Stimulated activated naive CD8-positive, alpha-beta T cell treated with anti-CD3 and anti-CD28 coated beads, Interleukin-15, amount 100 ng/mL, for 72 hours (primary cell): ENCODE results near the gene ARMC2.
A peak's percentile ranks its signal among the peaks of the same experiment; 100 is the strongest.
"Not testable (repeated sequence)": the region's sequence is repeated elsewhere in the genome, so short reads cannot be mapped to it uniquely, and the experiment has no call there.

ENCODE experiments used
- ATAC-seq: fragments of 150-1000 bp; cut with Tn5 transposase; 2 replicates; pipeline ENCODE4 v1.10.0; 2021; ENCODE audit warnings: mild to moderate bottlenecking, moderate library complexity
- DNase-seq, 2 donors: peaks; one replicate each; pipeline ENCODE4 v3.0.0; 2021 to 2022
- H3K27ac Mint-ChIP-seq, 2 donors: one replicate each; pipeline ENCODE4 v1.8.0; 2022; ENCODE audit warnings: mild to moderate bottlenecking in 2 of 2, mixed read lengths in 2 of 2, moderate library complexity in 2 of 2
- H3K27me3 Mint-ChIP-seq: one replicate; pipeline ENCODE4 v1.8.0; 2022; ENCODE audit warnings: mixed read lengths
- H3K4me1 Mint-ChIP-seq: one replicate; pipeline ENCODE4 v1.8.0; 2022; ENCODE audit warnings: mild to moderate bottlenecking, mixed read lengths
- H3K4me3 Mint-ChIP-seq, 2 donors: one replicate each; pipeline ENCODE4 v1.8.0; 2022; ENCODE audit warnings: mild to moderate bottlenecking in 2 of 2, mixed read lengths in 2 of 2, moderate library complexity in 1 of 2
- H3K9me3 Mint-ChIP-seq, 2 donors: one replicate each; pipeline ENCODE4 v1.8.0; 2022; ENCODE audit warnings: mixed read lengths in 2 of 2

Gene ARMC2

DNA sequence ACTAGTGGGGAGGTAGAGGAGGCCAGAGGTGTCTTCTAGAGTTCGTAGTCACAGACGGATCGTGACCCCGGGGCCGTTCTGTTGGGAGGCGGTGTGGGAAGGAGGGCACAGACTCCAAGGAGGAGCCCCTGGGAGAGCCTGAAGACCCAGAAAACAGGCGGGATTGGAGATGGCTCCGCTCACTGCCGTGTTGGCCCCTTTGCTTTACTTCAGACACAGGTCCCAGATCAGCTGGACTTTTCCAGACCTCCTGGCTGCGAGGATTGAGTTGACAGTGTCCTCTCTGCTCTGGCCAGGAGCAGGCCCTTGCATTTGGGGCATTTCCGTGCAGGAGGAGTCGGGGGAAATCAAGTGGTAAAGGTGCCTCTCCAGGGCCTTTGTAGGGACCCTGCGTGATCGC is 112.9 kb downstream of the ARMC2 start:
- DNase-seq (no peak), ATAC-seq (no peak)
- Mint-ChIP-seq H3K9me3 (no peaks in the 10 kb centered on the region), H3K27ac (no peak overlapping the region), H3K4me1 (peaks cover 14% of the 10 kb centered on the region), H3K4me3 (no peak overlapping the region), H3K27me3 (no peaks in the 10 kb centered on the region)

DNA sequence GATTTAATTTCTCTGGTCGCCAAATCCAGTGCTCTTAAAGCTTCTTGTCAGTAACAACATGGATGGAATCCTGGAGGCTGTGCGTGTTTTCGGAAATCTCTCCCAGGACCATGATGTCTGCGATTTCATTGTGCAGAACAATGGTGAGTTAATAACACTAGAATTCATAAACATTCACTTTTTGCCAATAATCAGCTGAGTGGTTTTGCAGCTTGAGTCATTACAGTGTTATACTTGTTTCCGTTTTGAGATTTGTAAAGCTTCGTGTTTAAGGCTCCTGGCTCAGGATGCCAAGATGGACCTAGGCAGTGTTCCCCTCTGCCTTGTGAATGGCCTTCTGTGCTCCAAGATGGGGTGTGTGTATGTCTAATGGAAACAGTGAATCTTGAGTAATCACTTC is 113.8 kb downstream of the ARMC2 start:
- H3K4me1 Mint-ChIP-seq, result peaks cover 21% of the 10 kb centered on the region
- no peak overlapping the region for H3K4me3 Mint-ChIP-seq
- ATAC-seq (no peak), DNase-seq (no peak)
- H3K27me3 Mint-ChIP-seq, result no peaks in the 10 kb centered on the region
- no peaks in the 10 kb centered on the region for H3K9me3 Mint-ChIP-seq
- H3K27ac Mint-ChIP-seq, result no peak overlapping the region

DNA sequence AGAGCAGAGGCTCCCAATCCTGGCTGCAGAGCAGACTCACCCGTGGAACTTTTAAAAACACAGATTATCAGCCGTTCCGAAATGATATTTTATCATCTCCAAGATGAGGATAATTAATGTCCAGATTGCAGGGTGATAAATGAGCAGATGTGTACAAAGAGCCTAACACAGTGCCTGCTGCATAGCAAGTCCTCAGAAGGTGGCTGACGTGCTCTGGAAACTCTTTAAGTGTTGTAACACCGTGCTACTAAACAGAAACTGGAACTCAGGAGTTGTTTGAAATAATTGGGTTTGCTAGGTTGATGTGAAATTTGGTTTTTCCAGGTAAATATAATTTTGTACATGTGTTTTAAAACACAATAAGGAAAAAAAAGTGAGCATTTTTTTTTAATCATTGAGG is 118.0 kb downstream of the ARMC2 start:
- no peak for ATAC-seq
- Mint-ChIP-seq H3K9me3 (no peaks in the 10 kb centered on the region), H3K4me3 (no peak overlapping the region), H3K27me3 (no peaks in the 10 kb centered on the region), H3K27ac (no peak overlapping the region), H3K4me1 (peaks cover 18% of the 10 kb centered on the region)
- no peak for DNase-seq

DNA sequence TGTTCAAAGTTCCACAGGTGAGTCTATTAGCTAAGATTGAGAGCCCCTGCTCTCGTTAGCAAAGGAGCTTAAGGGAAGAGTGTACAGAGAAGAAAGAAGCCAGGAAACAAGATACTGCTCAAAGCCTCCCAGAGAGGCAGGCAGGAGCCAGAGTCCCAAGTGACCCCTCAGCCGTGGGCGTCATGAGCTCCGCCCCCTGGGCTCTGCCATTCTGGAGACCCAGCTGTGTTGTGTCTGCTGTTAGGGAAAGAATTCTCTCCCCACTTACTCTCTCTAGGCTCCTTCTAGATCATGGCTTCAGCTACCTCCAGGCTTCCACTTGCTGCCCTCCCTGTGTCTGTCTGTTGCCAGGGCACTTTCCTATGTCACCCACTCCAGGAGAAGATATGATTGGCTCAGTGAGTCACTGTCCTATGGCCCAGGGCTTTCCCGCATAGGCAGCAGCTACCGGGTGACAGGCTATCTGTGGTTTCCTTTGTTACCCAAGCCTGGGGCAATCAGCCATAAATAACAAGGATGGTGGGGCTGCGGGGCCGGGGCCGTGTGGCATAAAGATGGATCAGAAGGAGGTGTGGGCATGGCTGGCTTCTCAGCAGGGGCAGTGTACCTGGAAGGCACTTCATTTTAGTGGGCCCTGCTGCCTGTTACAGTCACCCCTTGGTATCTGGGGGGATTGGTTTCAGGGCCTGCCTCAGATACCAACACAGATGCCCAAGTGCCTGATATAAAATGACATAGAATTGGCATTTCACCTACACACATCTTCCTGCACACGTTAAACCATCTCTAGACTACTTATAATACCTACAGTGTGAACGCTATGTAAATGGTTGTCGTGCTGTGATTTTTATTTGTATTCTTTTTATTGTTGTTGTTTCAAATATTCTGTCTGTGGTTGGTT is 118.9 kb downstream of the ARMC2 start:
- no peaks in the 10 kb centered on the region for H3K9me3 Mint-ChIP-seq
- H3K4me3 Mint-ChIP-seq, result no peak overlapping the region
- peaks cover 18% of the 10 kb centered on the region for H3K4me1 Mint-ChIP-seq
- DNase-seq, result peak in 1 of 2 donors; percentile 15
- peak; percentile 79 for ATAC-seq
- H3K27ac Mint-ChIP-seq, result peak overlapping the region in 1 of 2 donors; percentile 54
- no peaks in the 10 kb centered on the region for H3K27me3 Mint-ChIP-seq

DNA sequence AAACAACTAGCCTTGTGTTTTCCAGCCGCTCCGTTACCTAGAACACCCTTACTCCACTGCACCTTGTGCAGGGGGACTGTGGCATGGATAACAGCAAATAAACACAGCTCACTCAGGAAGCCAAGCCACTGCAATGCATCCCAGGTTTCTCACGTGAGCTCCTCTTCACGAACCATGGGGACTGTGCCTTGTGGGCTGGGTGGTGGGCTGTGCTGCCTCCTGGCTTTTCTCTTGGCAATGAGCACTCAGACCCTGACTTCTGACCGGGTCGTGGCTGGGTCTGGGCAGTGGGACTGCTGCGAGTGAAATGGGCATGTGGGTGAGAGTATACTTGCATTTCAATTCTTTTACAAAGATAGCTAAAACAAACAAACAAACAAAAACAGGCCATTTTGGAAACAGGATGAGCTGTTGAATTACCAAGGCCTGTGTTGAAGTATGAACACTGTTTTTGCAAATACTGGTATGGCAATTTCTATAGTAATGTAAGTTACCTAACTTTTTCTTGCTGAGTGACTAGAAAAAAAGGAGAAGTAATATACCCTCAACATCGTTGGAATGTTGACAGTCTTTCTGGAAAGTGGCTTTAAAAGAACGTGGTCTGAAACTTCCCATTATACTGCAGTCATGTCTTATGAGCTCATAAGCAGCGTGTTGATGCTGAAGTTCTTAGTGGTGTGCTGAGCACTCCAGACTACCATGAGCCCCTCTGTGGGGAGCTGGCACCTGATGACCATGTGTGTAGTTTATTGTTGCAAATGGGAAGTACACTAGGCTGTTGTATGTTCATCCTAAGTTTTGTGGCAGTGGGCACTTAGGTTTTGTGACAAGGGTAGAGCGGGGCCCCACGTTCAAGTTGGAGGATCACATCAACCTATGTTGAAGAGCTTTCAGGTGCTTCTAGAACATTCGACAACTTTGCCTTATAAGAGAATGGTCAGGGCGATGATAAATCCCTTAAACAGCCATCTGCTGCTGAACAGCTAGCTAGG is 120.4 kb downstream of the ARMC2 start:
- Mint-ChIP-seq H3K9me3 (no peaks in the 10 kb centered on the region), H3K4me1 (peaks cover 18% of the 10 kb centered on the region), H3K27ac (no peak overlapping the region), H3K4me3 (no peak overlapping the region), H3K27me3 (no peaks in the 10 kb centered on the region)
- DNase-seq, result no peak
- no peak for ATAC-seq

DNA sequence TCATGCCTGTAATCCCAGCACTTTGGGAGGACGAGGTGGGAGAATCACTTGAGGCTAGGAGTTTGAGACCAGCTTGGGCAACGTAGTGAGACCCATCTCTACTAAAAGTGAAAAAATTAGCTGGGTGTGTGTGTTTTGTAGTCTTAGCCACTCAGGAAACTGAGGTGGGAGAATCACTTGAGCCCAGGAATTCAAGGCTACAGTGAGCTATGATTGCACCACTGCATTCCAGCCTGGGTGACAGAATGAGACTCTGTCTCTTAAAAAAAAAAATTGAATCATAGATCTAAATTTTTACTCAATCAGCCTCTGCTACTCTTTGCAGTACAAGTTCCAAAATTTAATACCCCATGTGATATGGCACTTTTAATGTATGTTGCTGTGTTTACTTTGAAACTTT is 121.6 kb downstream of the ARMC2 start:
- Mint-ChIP-seq H3K9me3 (no peaks in the 10 kb centered on the region), H3K4me1 (peaks cover 18% of the 10 kb centered on the region), H3K4me3 (no peak overlapping the region), H3K27me3 (no peaks in the 10 kb centered on the region), H3K27ac (no peak overlapping the region)
- DNase-seq (no peak), ATAC-seq (no peak)

DNA sequence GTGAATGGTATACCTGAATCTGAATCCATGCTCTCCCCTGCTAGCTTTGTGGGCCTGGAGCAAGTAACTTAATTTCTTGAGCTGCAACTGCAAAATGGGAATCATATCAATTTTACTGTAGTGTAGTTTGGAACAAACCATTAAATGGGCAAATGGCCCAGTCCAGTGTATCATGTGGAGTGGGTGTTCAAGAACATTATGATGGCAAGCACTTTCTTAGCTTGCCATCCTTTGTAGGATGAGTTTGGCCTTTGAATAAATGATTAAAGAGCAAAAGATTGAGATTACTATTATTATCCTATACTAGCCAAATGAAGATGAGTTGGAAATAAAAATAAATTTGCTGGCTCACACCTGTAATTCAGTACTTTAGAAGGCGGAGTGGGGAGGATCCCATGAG is 126.0 kb downstream of the ARMC2 start:
- DNase-seq (no peak), ATAC-seq (no peak)
- peaks cover 20 to 27% of the 10 kb centered on the region in 2 donors for H3K9me3 Mint-ChIP-seq
- no peaks in the 10 kb centered on the region for H3K4me1 Mint-ChIP-seq
- no peak overlapping the region for H3K4me3 Mint-ChIP-seq
- no peaks in the 10 kb centered on the region for H3K27me3 Mint-ChIP-seq
- H3K27ac Mint-ChIP-seq, result no peak overlapping the region

DNA sequence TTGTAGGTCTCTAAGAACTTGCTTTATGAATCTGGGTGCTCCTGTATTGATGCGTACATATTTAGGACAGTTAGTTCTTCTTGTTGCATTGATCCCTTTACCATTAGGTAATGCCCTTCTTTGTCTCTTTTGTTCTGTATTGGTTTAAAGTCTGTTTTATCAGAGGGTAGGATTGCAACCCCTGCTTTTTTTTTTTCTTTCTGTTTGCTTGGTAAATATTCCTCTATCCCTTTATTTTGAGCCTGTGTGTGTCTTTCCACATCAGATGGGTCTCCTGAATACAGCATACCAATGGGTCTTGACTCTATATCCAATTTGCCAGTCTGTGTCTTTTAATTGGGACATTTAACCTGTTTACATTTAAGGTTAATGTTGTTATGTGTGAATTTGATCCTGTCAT is 130.4 kb downstream of the ARMC2 start:
- not testable (repeated sequence) for ATAC-seq, H3K4me3 Mint-ChIP-seq, H3K27ac Mint-ChIP-seq

DNA sequence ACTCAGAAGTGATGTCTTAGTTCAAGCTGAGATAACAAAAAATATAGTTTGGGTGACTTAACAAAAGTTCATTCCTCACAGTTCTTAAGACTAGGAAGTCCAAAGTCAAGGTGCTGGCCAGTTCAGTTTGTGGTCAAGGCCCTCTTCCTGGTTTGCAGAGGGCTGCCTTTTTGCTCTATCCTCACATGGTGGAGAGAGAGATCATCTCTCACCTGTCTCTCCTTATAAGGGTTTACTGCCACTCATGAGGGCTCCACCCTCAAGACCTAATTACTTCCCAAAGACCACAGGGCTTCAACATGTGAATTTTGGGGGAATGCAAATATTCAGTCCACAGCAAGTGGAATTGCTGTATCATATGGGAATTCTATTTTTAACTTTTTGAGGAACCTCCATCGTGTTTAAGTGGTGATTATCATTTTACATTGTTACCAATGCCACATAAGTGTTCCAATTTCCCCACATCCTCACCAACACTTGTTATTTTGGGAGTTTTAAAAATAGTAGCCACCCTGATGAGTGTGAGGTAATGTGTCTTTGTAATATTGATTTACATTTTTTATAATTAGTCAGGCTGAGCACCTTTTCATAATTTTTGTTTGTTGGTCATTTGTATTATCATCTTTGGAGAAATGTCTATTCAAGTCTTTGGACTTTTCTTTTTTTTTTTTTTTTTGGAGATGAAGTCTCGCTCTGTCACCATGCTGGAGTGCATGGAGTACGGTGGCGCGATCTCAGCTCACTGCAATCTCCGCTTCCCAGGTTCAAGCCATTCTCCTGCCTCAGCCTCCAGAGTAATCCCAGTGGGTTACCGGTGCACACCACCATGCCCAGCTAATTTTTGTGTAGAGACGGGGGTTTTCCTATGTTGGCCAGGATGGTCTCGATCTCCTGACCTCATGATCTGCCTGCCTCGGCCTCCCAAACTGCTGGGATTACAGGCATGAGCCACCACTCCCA is 134.2 kb downstream of the ARMC2 start:
- peaks cover 27 to 37% of the 10 kb centered on the region in 2 donors for H3K9me3 Mint-ChIP-seq
- no peak overlapping the region for H3K4me3 Mint-ChIP-seq
- no peak overlapping the region for H3K27ac Mint-ChIP-seq
- H3K4me1 Mint-ChIP-seq, result no peaks in the 10 kb centered on the region
- H3K27me3 Mint-ChIP-seq, result no peaks in the 10 kb centered on the region
- no peak for DNase-seq
- no peak for ATAC-seq

More for the DNA sequence above, 130.4 kb downstream of the ARMC2 start:
- not testable (repeated sequence) for H3K27me3 Mint-ChIP-seq, H3K4me1 Mint-ChIP-seq, DNase-seq
- peaks cover 36 to 48% of the 10 kb centered on the region in 2 donors for H3K9me3 Mint-ChIP-seq

DNA sequence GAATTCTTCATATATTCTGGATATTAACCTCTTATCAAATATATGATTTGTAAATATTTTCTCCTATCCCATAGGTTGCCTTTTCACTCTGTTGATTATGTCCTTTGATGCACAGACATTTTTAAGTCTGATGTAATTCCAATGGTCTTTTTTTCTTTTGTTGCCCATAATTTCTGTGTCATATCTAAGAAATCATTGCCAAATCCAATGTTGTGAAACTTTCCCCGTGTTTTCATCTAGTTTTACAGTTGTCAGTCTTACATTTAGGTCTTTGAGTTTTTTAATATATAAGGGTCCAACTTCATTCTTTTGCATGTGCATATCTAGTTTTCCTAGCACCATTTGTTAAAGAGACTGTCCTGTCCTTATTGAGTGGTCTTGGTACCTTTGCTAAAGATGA is 134.9 kb downstream of the ARMC2 start:
- Mint-ChIP-seq H3K4me3 (no peak overlapping the region), H3K27ac (no peak overlapping the region), H3K27me3 (no peaks in the 10 kb centered on the region), H3K4me1 (no peaks in the 10 kb centered on the region), H3K9me3 (peaks cover 22 to 30% of the 10 kb centered on the region in 2 donors)
- ATAC-seq (no peak), DNase-seq (no peak)

DNA sequence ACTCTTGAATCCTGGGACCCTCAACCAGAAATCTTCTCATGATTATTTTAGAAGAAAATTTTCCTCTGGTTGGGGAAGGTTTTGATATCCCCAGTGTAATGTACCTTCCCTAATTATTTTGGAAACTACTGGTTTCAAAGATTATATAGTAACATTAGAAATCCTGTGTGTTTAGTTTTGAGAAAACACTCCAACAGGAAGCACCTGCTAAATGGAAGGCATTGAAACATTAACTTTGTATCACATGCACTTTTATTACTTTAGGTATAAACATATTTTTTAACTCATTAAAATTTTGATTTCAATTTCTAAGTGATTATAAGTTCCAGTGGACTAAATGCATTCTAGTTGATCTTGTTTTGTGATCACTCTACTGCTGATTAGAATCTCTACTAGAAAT is 137.1 kb downstream of the ARMC2 start:
- no peak overlapping the region for H3K27ac Mint-ChIP-seq
- ATAC-seq, result no peak
- H3K4me1 Mint-ChIP-seq, result no peaks in the 10 kb centered on the region
- no peak for DNase-seq
- H3K4me3 Mint-ChIP-seq, result no peak overlapping the region
- H3K9me3 Mint-ChIP-seq, result peaks cover 6 to 10% of the 10 kb centered on the region in 2 donors
- no peaks in the 10 kb centered on the region for H3K27me3 Mint-ChIP-seq

DNA sequence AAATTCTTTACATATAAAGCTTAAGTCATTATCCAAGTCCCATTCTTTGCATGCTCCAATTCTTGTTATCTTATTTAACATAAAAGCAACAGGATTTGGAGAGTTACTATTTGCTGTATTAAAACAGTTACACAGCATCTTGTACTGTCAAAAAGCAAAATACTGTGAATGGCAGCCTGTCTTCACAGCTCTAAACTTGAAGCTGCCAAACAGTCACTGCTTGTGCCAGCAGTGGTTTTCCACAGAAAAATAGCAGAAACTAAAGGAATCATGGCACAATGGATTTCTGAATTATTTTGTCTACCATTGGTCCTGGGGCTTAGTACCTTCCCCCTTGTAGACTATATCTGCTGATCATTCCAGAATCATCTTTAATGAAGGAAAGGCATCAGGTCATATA is 138.9 kb downstream of the ARMC2 start:
- Mint-ChIP-seq H3K27me3 (no peaks in the 10 kb centered on the region), H3K4me3 (no peak overlapping the region), H3K4me1 (no peaks in the 10 kb centered on the region)

DNA sequence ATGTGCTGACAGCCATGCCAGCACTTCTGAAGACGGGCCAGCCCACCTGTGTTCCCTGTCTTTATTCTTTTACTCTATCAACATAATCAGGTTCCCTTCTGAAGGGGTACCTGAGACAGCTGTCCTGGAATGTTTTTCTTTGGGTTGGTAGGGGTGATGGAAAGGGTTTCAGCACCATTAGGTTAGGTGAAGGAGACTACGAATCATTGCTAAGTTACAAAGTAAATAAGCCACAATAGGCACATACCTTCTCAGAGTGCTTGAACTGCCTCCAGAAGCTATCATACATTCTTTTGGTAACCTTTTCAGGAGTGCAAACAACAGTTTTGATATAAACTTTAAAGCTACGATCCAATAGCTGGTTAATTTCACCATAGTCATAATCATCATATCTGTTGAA is 140.1 kb downstream of the ARMC2 start:
- Mint-ChIP-seq H3K4me3 (no peak overlapping the region), H3K27ac (no peak overlapping the region), H3K27me3 (no peaks in the 10 kb centered on the region), H3K4me1 (no peaks in the 10 kb centered on the region), H3K9me3 (no peaks in the 10 kb centered on the region)
- DNase-seq (no peak), ATAC-seq (no peak)

More for the DNA sequence above, 138.9 kb downstream of the ARMC2 start:
- no peak for DNase-seq
- Mint-ChIP-seq H3K27ac (no peak overlapping the region), H3K9me3 (no peaks in the 10 kb centered on the region)
- no peak for ATAC-seq

DNA sequence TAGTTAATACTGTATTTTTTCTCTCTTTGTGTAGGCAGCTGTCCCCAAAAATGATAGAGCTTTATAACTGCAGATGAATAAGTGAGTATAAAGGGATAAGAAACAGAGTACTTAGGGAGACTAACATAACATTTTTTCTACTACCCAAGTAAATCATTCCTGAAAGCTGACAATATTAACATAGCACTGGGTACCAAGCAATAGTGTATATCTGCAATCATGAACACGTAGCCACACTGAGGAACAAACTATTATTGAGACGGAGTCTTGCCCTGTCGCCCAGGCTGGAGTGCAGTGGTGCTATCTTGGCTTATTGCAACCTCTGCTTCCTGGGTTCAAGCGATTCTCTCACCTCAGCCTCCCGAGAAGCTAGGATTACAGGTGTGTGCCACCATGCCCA is 140.5 kb downstream of the ARMC2 start:
- no peak for ATAC-seq
- no peak overlapping the region for H3K27ac Mint-ChIP-seq
- no peak for DNase-seq
- no peaks in the 10 kb centered on the region for H3K9me3 Mint-ChIP-seq
- H3K4me3 Mint-ChIP-seq, result no peak overlapping the region
- no peaks in the 10 kb centered on the region for H3K4me1 Mint-ChIP-seq
- no peaks in the 10 kb centered on the region for H3K27me3 Mint-ChIP-seq

DNA sequence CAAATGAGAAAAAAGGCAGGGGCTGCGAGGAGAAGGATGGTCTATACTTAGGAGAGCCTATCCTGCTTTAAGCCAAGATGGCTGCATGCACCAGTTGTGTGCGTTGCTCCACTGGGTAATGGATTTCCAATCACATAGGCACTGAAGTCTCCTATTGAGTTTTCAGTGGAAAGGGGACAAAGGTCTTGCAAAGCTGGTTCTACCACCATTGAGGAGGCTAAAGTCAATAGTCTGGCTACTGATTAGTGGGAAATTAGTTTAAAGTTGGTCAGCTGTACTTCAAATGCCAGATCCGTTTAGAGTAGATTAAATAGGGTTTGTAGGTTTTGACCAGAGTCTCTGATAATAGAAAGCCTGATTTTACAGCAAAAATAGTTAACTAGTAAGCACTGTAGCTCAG is 141.5 kb downstream of the ARMC2 start:
- H3K4me1 Mint-ChIP-seq, result no peaks in the 10 kb centered on the region
- H3K9me3 Mint-ChIP-seq, result no peaks in the 10 kb centered on the region
- ATAC-seq, result no peak
- H3K27ac Mint-ChIP-seq, result no peak overlapping the region
- no peaks in the 10 kb centered on the region for H3K27me3 Mint-ChIP-seq
- no peak overlapping the region for H3K4me3 Mint-ChIP-seq
- no peak for DNase-seq
